ENCODE data around the gene SNTG2. TPM values are rescaled to one million over a fixed set of nuclear protein-coding genes. Genes with fewer than 3 reads are reported as not detected.

The SNTG2 gene
- total RNA-seq, 2 donors from 2014 or later: 2.4 TPM; not detected in 1

DNA sequence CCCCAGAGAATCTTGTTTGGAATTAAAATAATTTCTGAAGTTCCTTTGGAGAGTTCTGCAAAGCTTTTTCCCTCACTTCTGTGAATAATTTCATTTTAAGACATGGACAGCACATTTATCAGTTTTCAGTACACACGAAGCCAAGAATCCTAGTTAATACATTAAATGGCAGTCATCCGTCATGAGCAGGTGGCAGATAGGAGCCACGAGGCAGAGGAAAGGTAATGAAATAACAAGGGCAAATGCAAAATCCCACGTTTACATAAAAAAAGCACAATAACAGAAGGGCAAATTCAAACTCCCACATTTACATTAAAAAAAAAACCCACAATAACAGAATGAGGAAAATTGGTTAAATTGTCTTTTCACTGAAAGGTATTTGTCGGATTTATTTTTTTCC lies 25.9 kb upstream of the SNTG2 start:
- Histone ChIP-seq H3K27ac (no peak overlapping the region), H3K4me3 (no peak overlapping the region), H3K9me3 (no peaks in the 10 kb centered on the region), H3K27me3 (no peaks in the 10 kb centered on the region), H3K36me3 (no peaks in the 10 kb centered on the region), H3K4me1 (no peaks in the 10 kb centered on the region)
- TF ChIP-seq, protein P1, sequence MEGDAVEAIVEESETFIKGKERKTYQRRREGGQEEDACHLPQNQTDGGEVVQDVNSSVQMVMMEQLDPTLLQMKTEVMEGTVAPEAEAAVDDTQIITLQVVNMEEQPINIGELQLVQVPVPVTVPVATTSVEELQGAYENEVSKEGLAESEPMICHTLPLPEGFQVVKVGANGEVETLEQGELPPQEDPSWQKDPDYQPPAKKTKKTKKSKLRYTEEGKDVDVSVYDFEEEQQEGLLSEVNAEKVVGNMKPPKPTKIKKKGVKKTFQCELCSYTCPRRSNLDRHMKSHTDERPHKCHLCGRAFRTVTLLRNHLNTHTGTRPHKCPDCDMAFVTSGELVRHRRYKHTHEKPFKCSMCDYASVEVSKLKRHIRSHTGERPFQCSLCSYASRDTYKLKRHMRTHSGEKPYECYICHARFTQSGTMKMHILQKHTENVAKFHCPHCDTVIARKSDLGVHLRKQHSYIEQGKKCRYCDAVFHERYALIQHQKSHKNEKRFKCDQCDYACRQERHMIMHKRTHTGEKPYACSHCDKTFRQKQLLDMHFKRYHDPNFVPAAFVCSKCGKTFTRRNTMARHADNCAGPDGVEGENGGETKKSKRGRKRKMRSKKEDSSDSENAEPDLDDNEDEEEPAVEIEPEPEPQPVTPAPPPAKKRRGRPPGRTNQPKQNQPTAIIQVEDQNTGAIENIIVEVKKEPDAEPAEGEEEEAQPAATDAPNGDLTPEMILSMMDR (IDR thresholded peaks at IDR 0.05): no peak
- DNase-seq (ENCODE audit: low spot score): no peak

DNA sequence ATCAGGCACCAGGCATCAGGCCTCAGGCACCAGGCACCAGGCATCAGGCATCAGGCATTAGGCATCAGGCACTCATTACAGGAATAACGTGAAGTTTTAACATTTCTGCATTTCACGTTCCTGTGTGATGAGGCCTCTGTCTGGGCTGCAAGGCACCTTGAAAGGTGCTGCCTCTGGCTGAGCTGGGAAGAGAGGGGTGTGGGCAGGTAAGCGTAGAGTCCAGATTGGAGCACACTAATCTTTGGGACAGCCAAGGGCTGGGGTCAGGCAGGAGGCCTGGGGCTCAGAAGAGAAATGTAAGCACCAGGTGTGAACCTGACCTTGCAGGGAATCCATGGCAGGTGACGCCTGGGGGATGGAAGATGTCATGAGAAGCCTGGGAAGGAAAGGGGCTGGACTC lies 25.3 kb upstream of the SNTG2 start:
- DNase-seq (ENCODE audit: low spot score): no peak
- Histone ChIP-seq H3K4me1 (no peaks in the 10 kb centered on the region), H3K27me3 (no peaks in the 10 kb centered on the region), H3K9me3 (no peaks in the 10 kb centered on the region), H3K36me3 (no peaks in the 10 kb centered on the region), H3K27ac (no peak overlapping the region), H3K4me3 (no peak overlapping the region)
- TF ChIP-seq, protein P1 (IDR thresholded peaks at IDR 0.05): no peak

DNA sequence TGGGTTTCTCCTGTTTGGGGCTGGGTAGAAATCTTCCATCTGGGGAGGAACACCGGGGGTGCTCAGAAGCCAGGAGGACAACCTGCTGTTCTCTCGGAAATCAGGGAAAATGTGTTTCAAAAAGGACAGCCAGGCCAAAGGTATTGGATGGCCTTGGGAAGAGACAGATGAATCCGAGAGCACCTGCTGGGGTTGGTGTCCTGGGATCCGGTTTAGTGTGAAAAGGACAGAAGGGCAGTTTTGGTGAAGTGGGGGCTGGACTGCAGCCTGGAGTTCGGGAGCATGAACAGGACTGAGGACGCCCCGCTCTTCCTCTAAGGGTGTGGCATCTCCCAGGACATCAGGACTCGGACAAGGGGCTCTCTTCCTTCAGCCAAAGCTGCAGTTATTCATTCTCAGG lies 24.9 kb upstream of the SNTG2 start:
- Histone ChIP-seq H3K27me3 (no peaks in the 10 kb centered on the region), H3K4me3 (no peak overlapping the region), H3K4me1 (no peaks in the 10 kb centered on the region), H3K9me3 (no peaks in the 10 kb centered on the region), H3K36me3 (no peaks in the 10 kb centered on the region), H3K27ac (no peak overlapping the region)
- DNase-seq (ENCODE audit: low spot score): no peak
- TF ChIP-seq, protein P1 (IDR thresholded peaks at IDR 0.05): no peak

DNA sequence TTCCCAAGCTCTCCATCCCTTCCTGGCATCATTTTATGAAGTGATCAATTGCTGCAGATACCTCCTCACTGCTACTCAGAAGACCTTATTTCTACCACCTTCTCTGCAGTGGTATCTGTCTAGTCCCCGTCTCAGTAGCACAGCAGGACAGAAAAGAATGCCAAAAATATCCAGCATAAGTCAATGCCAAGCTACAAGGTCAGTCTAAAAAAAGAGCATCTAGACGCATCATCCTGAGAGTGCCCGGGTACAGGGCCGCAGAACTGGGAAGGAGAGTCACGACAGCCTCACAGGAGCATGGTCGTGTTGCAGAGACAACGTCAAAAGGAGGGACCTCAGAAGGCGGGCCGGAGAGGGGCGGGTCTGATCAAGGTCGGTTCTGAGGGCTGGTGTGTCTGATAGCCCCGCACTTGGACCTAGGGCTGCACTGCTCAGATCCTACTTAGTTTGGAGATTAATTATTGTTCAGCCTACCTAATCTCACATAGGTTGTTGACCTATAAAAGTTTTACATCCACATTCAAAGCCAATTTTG lies 24.3 kb upstream of the SNTG2 start:
- no peaks in the 10 kb centered on the region for H3K27me3 ChIP-seq
- DNase-seq (ENCODE audit: low spot score): no peak
- H3K9me3 ChIP-seq: no peaks in the 10 kb centered on the region
- no peak overlapping the region for H3K4me3 ChIP-seq
- H3K4me1 ChIP-seq: no peaks in the 10 kb centered on the region
- TF ChIP-seq, protein P1 (IDR thresholded peaks at IDR 0.05): no peak
- no peaks in the 10 kb centered on the region for H3K36me3 ChIP-seq
- H3K27ac ChIP-seq: no peak overlapping the region

DNA sequence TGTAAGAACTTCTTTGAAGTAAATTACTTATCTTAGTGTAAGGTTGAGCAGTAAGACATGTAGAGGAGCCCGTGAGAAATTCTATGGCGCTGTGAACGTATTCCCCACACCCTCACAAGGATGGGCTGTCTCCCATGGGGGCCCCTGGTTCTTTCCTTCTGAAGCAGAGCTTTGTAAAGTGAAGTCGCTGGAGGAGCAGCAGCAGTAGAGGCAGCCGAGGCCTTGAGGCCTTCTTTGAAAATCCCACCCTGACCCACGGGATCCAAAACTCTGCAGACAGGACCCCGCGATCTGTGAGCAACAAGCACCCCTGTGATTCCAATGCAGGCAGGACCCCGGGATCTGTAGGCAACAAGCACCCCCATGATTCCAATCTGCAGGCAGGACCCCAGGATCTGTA lies 23.8 kb upstream of the SNTG2 start:
- no peak overlapping the region for H3K4me3 ChIP-seq
- TF ChIP-seq, protein P1 (IDR thresholded peaks at IDR 0.05): no peak
- no peaks in the 10 kb centered on the region for H3K4me1 ChIP-seq
- no peaks in the 10 kb centered on the region for H3K27me3 ChIP-seq
- no peak for DNase-seq (ENCODE audit: low spot score)
- no peaks in the 10 kb centered on the region for H3K36me3 ChIP-seq
- no peak overlapping the region for H3K27ac ChIP-seq
- H3K9me3 ChIP-seq: no peaks in the 10 kb centered on the region

DNA sequence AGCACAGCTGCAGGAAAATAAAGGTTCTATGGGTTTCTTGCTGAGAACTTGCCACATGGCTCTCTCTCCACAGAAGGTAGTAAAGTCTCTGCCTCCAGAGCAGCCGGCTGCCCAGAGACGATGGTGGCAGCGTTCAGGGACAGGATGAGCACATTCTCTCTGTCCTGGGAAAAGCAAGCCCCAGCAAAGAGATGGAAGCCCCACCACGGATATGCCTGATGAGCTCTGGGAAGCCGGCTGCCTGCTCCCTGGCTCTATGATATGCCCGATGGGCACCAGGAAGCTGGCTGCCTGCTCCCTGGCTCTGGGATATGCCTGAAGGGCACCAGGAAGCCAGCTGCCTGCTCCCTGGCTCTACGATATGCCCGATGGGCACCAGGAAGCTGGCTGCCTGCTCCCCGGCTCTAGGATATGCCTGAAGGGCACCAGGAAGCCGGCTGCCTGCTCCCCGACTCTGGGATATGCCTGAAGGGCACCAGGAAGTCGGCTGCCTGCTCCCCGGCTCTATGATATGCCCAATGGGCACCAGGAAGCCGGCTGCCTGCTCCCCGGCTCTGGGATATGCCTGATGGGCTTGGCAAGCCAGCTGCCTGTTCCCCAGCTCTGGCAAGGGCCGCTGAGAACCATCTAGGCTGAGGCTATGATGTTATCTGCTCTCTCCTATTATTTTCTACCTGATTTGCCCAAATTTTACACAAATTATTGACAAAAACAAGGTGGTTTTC lies 21.5 kb upstream of the SNTG2 start:
- Histone ChIP-seq H3K4me1 (no peaks in the 10 kb centered on the region), H3K27ac (no peak overlapping the region), H3K36me3 (no peaks in the 10 kb centered on the region), H3K9me3 (no peaks in the 10 kb centered on the region), H3K27me3 (no peaks in the 10 kb centered on the region), H3K4me3 (no peak overlapping the region)
- DNase-seq (ENCODE audit: low spot score): no peak
- TF ChIP-seq, protein P1 (IDR thresholded peaks at IDR 0.05): no peak
